ENCODE data around the gene FBXO15.

FBXO15 gene

DNA sequence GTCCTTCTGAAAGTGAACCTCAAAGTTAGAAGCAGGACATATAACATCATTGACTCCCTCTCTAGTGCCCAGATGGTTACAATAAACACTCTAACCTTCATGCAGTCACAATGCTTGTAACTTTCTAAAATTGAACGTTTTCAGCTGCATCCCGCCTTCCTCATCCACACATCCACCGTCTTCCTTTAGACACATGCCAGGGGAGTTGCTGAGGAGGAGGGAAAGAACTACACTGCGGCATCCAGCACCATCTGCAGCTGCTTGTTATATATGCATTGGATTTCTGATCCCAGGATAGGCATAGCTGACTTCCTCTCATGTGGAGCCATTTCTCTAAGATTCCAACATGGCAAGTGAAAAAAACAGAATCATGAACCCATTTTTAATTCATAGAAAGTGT lies 96.8 kb downstream of the FBXO15 start:
- H3K4me3 ChIP-seq (ENCODE audit: low read length, poor library complexity, severe bottlenecking), result no peak overlapping the region

DNA sequence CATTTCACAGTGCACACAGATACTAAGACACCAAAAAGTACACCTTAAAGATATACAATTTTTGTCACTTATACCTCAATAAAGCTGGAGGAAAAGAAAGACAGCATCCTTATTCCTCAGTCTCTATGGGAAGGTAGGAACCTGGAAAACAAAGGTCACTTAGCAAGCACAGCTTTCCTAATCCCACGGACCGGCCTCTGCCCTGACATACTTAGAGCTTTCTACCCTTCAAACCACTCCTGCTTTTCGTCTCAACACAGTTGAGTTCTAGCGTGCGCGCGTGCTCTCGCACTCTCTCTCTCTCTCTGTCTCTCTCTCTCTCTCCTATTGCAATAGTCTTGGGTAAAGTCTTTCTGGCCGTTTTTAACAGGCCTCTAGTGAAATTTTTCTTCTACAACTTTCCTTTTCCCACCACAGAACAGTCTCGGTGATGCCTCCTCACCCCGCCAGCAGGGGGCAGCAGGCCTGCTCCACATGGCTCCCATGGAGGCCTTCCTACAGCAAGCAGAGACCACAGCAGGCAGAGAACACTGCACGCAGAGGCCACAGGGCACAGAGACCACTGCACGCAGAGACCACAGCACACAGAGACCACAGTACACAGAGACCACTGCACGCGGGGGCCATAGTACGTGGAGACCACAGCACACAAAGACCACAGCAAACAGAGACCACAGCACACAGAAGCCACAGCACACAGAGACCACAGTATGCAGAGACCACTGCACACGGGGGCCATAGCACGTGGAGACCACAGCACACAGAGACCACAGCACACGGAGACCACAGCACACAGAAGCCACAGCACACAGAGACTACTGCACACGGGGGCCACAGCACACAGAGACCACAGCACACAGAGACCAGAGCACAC lies 106.9 kb downstream of the FBXO15 start:
- no peaks in the 10 kb centered on the region for H4K20me1 ChIP-seq (ENCODE audit: insufficient read depth, low read length, poor library complexity, severe bottlenecking)
- no peaks in the 10 kb centered on the region for H3F3A ChIP-seq (ENCODE audit: low read depth)
- no peaks in the 10 kb centered on the region for H3K9me2 ChIP-seq (replicated peaks; ENCODE audit: low read depth, low read length)
- no peaks in the 10 kb centered on the region for H3K79me2 ChIP-seq (ENCODE audit: insufficient read depth, low read length)
- TF ChIP-seq, protein P1, sequence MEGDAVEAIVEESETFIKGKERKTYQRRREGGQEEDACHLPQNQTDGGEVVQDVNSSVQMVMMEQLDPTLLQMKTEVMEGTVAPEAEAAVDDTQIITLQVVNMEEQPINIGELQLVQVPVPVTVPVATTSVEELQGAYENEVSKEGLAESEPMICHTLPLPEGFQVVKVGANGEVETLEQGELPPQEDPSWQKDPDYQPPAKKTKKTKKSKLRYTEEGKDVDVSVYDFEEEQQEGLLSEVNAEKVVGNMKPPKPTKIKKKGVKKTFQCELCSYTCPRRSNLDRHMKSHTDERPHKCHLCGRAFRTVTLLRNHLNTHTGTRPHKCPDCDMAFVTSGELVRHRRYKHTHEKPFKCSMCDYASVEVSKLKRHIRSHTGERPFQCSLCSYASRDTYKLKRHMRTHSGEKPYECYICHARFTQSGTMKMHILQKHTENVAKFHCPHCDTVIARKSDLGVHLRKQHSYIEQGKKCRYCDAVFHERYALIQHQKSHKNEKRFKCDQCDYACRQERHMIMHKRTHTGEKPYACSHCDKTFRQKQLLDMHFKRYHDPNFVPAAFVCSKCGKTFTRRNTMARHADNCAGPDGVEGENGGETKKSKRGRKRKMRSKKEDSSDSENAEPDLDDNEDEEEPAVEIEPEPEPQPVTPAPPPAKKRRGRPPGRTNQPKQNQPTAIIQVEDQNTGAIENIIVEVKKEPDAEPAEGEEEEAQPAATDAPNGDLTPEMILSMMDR (conservative IDR thresholded peaks at IDR 0.05; ENCODE audit: low read length), result peak; percentile 90
- TF ChIP-seq EZH2phosphoT487 (IDR thresholded peaks at IDR 0.05; ENCODE audit: borderline replicate concordance), result no peak
- H3K27me3 ChIP-seq (ENCODE audit: insufficient read depth, low read length, poor library complexity, severe bottlenecking), result no peaks in the 10 kb centered on the region
- no peak overlapping the region for H3K4me2 ChIP-seq (ENCODE audit: low read depth, low read length, poor library complexity, severe bottlenecking)
- no peaks in the 10 kb centered on the region for H3K4me1 ChIP-seq (ENCODE audit: insufficient read depth, low read length, poor library complexity, severe bottlenecking)
- no peak overlapping the region for H3K4me3 ChIP-seq (ENCODE audit: low read length, poor library complexity, severe bottlenecking)
- H3K36me3 ChIP-seq (ENCODE audit: insufficient read depth, low read length), result no peaks in the 10 kb centered on the region
- H2AFZ ChIP-seq (ENCODE audit: low read length), result peak overlapping the region; percentile 73
- H3K9me3 ChIP-seq (ENCODE audit: insufficient read depth, low read depth, low read length), result no peaks in the 10 kb centered on the region
- peak overlapping the region; percentile 6 for H3K9ac ChIP-seq (ENCODE audit: low read depth, low read length, poor library complexity, severe bottlenecking)

More for the DNA sequence above, 96.8 kb downstream of the FBXO15 start:
- no peaks in the 10 kb centered on the region for H3K36me3 ChIP-seq (ENCODE audit: insufficient read depth, low read length)
- no peaks in the 10 kb centered on the region for H3F3A ChIP-seq (ENCODE audit: low read depth)
- H3K27me3 ChIP-seq (ENCODE audit: insufficient read depth, low read length, poor library complexity, severe bottlenecking), result no peaks in the 10 kb centered on the region
- H3K4me2 ChIP-seq (ENCODE audit: low read depth, low read length, poor library complexity, severe bottlenecking), result no peak overlapping the region
- no peaks in the 10 kb centered on the region for H3K9me2 ChIP-seq (replicated peaks; ENCODE audit: low read depth, low read length)
- TF ChIP-seq EZH2phosphoT487 (IDR thresholded peaks at IDR 0.05; ENCODE audit: borderline replicate concordance), result no peak
- TF ChIP-seq, protein P1 (conservative IDR thresholded peaks at IDR 0.05; ENCODE audit: low read length), result no peak
- H3K79me2 ChIP-seq (ENCODE audit: insufficient read depth, low read length), result no peaks in the 10 kb centered on the region
- no peaks in the 10 kb centered on the region for H3K9me3 ChIP-seq (ENCODE audit: insufficient read depth, low read depth, low read length)
- H4K20me1 ChIP-seq (ENCODE audit: insufficient read depth, low read length, poor library complexity, severe bottlenecking), result no peaks in the 10 kb centered on the region
- H3K4me1 ChIP-seq (ENCODE audit: insufficient read depth, low read length, poor library complexity, severe bottlenecking), result no peaks in the 10 kb centered on the region
- no peak overlapping the region for H3K9ac ChIP-seq (ENCODE audit: low read depth, low read length, poor library complexity, severe bottlenecking)
- no peak overlapping the region for H2AFZ ChIP-seq (ENCODE audit: low read length)

DNA sequence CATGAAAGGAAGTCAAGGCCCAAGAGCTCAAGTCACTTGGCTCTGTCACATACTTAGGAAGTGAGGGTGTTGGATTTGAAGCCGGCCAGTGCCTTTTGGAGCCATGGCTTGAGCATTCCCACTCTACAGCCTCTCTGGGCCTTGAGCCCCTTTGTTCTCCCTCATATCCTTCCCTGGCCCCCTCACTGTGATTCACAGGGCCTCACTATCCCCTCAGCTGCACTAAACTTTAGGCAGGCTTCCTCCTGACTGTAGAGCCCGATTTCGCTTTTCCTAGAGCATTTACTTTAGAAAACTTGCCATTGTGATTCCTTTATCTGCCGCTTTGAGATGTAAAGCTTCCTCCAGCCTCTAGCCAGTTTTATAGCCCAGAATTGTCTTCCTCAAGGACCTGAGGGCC lies 107.6 kb downstream of the FBXO15 start:
- Histone ChIP-seq H4K20me1 (ENCODE audit: insufficient read depth, low read length, poor library complexity, severe bottlenecking) (no peaks in the 10 kb centered on the region), H2AFZ (ENCODE audit: low read length) (0 out of 2 replicates have a peak overlapping the region, but pooled peaks have one; percentile 73), H3K4me3 (ENCODE audit: low read length, poor library complexity, severe bottlenecking) (no peak overlapping the region), H3K9me3 (ENCODE audit: insufficient read depth, low read depth, low read length) (no peaks in the 10 kb centered on the region), H3K9me2 (replicated peaks; ENCODE audit: low read depth, low read length) (no peaks in the 10 kb centered on the region), H3K79me2 (ENCODE audit: insufficient read depth, low read length) (no peaks in the 10 kb centered on the region), H3K4me2 (ENCODE audit: low read depth, low read length, poor library complexity, severe bottlenecking) (no peak overlapping the region), H3K36me3 (ENCODE audit: insufficient read depth, low read length) (no peaks in the 10 kb centered on the region), H3K9ac (ENCODE audit: low read depth, low read length, poor library complexity, severe bottlenecking) (no peak overlapping the region), H3K4me1 (ENCODE audit: insufficient read depth, low read length, poor library complexity, severe bottlenecking) (no peaks in the 10 kb centered on the region), H3F3A (ENCODE audit: low read depth) (no peaks in the 10 kb centered on the region), H3K27me3 (ENCODE audit: insufficient read depth, low read length, poor library complexity, severe bottlenecking) (no peaks in the 10 kb centered on the region)
- TF ChIP-seq, protein P1 (conservative IDR thresholded peaks at IDR 0.05; ENCODE audit: low read length), result no peak
- TF ChIP-seq EZH2phosphoT487 (IDR thresholded peaks at IDR 0.05; ENCODE audit: borderline replicate concordance), result no peak

All from Loucy (cell line).